Kidney (tissue), 22 donors: ENCODE data around the gene OR10H3. TPM values are rescaled to one million over a fixed set of nuclear protein-coding genes. Genes with fewer than 3 reads are reported as not detected.

ENCODE experiments used
- DNase-seq, 5 donors: peaks; one replicate each; pipeline ENCODE4 v3.0.0-alpha.2; 2013 to 2020
- FAIRE-seq: peaks from 2 replicates; lab custom pipeline; 2012; peaks lifted over from hg19 to GRCh38; lab: Jason Lieb, UNC
- H3K27ac ChIP-seq, 2 donors: one replicate each; pipeline ENCODE4 v1.7.0; 2013; ENCODE audit warnings: low read depth in 2 of 2, low read length in 2 of 2, inconsistent platforms in 1 of 2
- H3K27me3 ChIP-seq: one replicate; pipeline ENCODE4 v1.7.1; 2013; ENCODE audit warnings: low read length, inconsistent platforms; ENCODE audit not compliant: control insufficient read depth, insufficient read depth
- H3K36me3 ChIP-seq, 3 donors: one replicate each; pipeline versions ENCODE4 v1.7.0 to v1.7.1; 2013; ENCODE audit warnings: low read length in 3 of 3, control low read depth in 1 of 3, inconsistent platforms in 1 of 3; ENCODE audit not compliant: insufficient read depth in 3 of 3, control insufficient read depth in 2 of 3
- H3K4me1 ChIP-seq, 3 donors: one replicate each; pipeline versions ENCODE4 v1.7.0 to v1.7.1; 2013; ENCODE audit warnings: low read length in 3 of 3, inconsistent platforms in 1 of 3, low read depth in 1 of 3; ENCODE audit not compliant: control insufficient read depth in 2 of 3, insufficient read depth in 2 of 3
- H3K4me3 ChIP-seq, 3 donors: one replicate each; pipeline versions ENCODE4 v1.7.0 to v1.8.1; 2013; ENCODE audit warnings: low read length in 3 of 3, control low read depth in 1 of 3, inconsistent platforms in 1 of 3
- H3K9ac ChIP-seq, 3 donors: one replicate each; pipeline versions ENCODE4 v1.7.0 to v1.7.1; 2013; ENCODE audit warnings: low read length in 3 of 3, control low read depth in 1 of 3, inconsistent platforms in 1 of 3
- H3K9me3 ChIP-seq, 3 donors: one replicate each; pipeline versions ENCODE4 v1.7.0 to v1.7.1; 2013; ENCODE audit warnings: low read length in 3 of 3, control low read depth in 1 of 3, inconsistent platforms in 1 of 3; ENCODE audit not compliant: control insufficient read depth in 2 of 3, insufficient read depth in 1 of 3
- intact Hi-C: fragments of 100-400 bp; cut with DNase I; formaldehyde crosslinking; loops from one replicate; pipeline ENCODE4 v1.11.1; 2022
- long read RNA-seq, 10 donors: library from polyadenylated mRNA in 1 of 10; unstranded in 1 of 10; transcript quantifications; one replicate each; pipeline ENCODE4 v2.0.0 and lab custom pipeline, GENCODE V29; 2021 to 2026
- polyA plus RNA-seq: library from polyadenylated mRNA; stranded (reverse); fragments of 350-450 nt; fragmentation: Illumina TruSeq; extraction: RNeasy Lipid Tissue Mini Kit (QIAGEN cat#74804); gene quantifications from one replicate; pipeline ENCODE4 v1.2.3, GENCODE V29; 2014; ENCODE audit warnings: low read depth, low replicate concordance; ENCODE audit not compliant: insufficient read depth
- total RNA-seq: library from RNA; stranded (reverse); fragmentation: NEBNext Ultra II Directional; extraction: Animal tissue kit (Norgen Biotek cat#: 25700); gene quantifications from one replicate; pipeline ENCODE4 v1.2.1, GENCODE V29; 2021
- TF ChIP-seq, protein P1 (sequence below): IDR thresholded peaks from 3 replicates; pipeline ENCODE4 v1.5.1; 2012; ENCODE audit warnings: mild to moderate bottlenecking, moderate library complexity, borderline replicate concordance; ENCODE audit not compliant: insufficient read depth; ENCODE audit errors: extremely low read depth
- donor health status: control.
- donor health status: control.
- donor health status: control.
- donor health status: control.
- donor health status: control.
- donor health status: DM: yes; HTN: yes; CAD: no.
- donor health status: Normal renal cell carcinoma (clear cell type).

Gene OR10H3, protein sequence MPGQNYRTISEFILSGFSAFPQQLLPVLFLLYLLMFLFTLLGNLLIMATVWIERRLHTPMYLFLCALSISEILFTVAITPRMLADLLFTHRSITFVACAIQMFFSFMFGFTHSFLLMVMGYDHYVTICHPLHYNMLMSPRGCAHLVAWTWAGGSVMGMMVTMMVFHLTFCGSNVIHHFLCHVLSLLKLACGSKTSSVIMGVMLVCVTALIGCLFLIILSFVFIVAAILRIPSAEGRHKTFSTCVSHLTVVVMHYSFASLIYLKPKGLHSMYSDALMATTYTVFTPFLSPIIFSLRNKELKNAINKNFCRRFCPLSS
- total RNA-seq (not detected), polyA plus RNA-seq (not detected)
- long read RNA-seq, donor 1 = 0 reads
- long read RNA-seq, donor 2 = 0 reads
- long read RNA-seq, donor 3 = 0 reads
- long read RNA-seq, donor 4 = 0 reads
- long read RNA-seq, donor 5 = 0 reads
- long read RNA-seq, donor 6 = 0 reads
- long read RNA-seq, donor 7 = 0 reads
- long read RNA-seq, donor 8 = 0 reads
- long read RNA-seq, donor 9 = 0 reads
- long read RNA-seq, donor 10 = 0 reads

DNA sequence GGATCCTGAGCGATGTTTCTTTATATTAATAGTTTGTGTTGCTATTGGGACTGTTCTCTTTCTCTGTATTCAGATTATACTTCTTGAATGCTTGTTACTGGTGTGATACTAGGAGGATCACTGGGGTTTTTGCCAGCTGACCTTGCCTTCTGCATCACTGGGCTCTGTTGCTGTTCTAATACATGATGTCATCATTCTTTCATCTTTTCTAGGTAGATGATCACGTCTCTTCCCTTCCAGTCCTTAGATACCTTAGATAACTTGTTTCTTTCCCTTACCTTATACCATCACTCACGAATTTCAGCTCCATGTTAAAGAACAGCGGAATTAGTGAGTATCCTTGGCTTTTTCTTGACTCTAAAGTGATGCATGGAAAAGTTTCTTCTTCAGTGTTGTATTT is at the start of gene OR10H3:
TSS of gene OR10H3 (plus strand) at position 264 of the 400 bp plus-strand sequence. CDS start 3,408 bp downstream, outside the sequence.
- Histone ChIP-seq H3K27me3 (no peaks in the 10 kb centered on the region), H3K27ac (no peak within 1 kb of the TSS), H3K36me3 (no peaks in the 10 kb centered on the region), H3K9ac (no peak within 1 kb of the TSS), H3K4me3 (no peak within 1 kb of the TSS), H3K4me1 (no peaks in the 10 kb centered on the region), H3K9me3 (peaks cover 0 to 7% (median 3%) of the 10 kb centered on the region in 3 donors)
- FAIRE-seq (no peak), DNase-seq (no peak)
- intact Hi-C loops = no loop called here
- TF ChIP-seq, protein P1, sequence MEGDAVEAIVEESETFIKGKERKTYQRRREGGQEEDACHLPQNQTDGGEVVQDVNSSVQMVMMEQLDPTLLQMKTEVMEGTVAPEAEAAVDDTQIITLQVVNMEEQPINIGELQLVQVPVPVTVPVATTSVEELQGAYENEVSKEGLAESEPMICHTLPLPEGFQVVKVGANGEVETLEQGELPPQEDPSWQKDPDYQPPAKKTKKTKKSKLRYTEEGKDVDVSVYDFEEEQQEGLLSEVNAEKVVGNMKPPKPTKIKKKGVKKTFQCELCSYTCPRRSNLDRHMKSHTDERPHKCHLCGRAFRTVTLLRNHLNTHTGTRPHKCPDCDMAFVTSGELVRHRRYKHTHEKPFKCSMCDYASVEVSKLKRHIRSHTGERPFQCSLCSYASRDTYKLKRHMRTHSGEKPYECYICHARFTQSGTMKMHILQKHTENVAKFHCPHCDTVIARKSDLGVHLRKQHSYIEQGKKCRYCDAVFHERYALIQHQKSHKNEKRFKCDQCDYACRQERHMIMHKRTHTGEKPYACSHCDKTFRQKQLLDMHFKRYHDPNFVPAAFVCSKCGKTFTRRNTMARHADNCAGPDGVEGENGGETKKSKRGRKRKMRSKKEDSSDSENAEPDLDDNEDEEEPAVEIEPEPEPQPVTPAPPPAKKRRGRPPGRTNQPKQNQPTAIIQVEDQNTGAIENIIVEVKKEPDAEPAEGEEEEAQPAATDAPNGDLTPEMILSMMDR = no peak

DNA sequence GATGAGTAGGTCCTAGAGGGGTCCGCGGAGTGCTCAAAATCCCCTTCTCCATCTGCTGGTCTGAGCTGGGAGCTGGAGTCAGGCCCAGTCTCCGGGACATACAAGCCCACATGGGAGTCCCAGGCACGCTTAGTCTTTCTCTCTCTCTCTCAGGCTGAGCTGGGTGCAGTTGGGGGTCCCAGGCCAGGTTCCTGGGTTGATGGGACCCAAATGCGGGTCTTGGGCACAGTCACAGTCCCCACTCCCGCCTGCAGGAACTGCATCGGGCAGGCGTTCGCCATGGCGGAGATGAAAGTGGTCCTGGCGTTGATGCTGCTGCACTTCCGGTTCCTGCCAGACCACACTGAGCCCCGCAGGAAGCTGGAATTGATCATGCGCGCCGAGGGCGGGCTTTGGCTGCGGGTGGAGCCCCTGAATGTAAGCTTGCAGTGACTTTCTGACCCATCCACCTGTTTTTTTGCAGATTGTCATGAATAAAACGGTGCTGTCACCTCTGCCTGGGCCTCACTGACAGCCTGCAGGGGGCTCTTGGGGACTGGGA is 41.1 kb upstream of the OR10H3 start:
- H3K9me3 ChIP-seq = no peaks in the 10 kb centered on the region
- intact Hi-C loops = no loop called here
- H3K27ac ChIP-seq = no peak overlapping the region
- H3K4me1 ChIP-seq = no peaks in the 10 kb centered on the region
- TF ChIP-seq, protein P1 = no peak
- no peaks in the 10 kb centered on the region for H3K27me3 ChIP-seq
- no peak overlapping the region for H3K9ac ChIP-seq
- DNase-seq (no peak), FAIRE-seq (no peak)
- H3K4me3 ChIP-seq = no peak overlapping the region
- H3K36me3 ChIP-seq = no peaks in the 10 kb centered on the region

DNA sequence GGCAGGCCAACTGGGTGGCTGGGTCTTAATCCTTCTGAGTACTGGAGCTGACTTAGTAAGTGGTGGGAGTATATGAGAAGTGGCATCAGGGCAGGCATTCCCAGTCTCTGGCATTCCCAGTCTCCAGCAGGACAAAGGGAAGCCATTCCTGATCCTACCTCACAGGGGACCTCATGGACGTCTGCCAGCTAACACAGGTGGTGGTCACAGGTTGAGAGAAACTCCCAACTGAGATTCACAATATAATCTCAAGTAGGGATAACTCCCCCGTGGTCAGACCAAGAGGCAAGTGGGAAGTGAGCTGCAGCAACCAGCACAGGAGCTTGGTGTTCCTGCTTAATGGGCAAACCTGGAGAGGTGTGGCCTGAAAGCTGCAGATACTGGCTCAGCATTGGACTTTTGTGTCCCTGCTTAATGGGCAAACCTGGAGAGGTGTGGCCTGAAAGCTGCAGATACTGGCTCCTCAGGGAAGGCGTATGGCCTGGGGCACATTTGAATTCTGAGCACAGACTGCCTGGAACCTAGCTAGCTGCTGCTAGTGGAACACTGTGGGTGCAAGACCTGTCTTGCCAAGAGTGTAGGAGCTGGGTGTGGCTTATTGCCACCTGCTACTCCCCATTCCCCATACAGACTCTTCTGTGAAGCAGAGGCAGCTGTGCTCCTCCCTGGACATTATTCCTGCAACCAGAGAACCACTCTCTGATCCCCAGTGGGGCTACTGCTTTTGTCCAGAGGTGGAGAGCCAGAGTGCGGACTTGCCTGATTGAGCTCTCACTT is 35.8 kb upstream of the OR10H3 start:
- Histone ChIP-seq H3K4me1 (peaks cover 0 to 4% (median 0%) of the 10 kb centered on the region in 3 donors), H3K27me3 (no peaks in the 10 kb centered on the region), H3K36me3 (no peaks in the 10 kb centered on the region), H3K9me3 (no peaks in the 10 kb centered on the region), H3K4me3 (no peak overlapping the region), H3K27ac (no peak overlapping the region), H3K9ac (no peak overlapping the region)
- DNase-seq (no peak), FAIRE-seq (no peak)
- TF ChIP-seq, protein P1 = no peak
- intact Hi-C loops = no loop called here
